Fibroblast of upper back skin (primary cell): ENCODE data around the gene PLD3.

Experiments used
- DNase-seq: peaks from one replicate; pipeline ENCODE4 v3.0.0-alpha.2; 2013

PLD3 gene

GRCh38 chr19:40416918-40417642 lies 68.6 kb downstream of the PLD3 start:
- peak; percentile 9 for DNase-seq

- no peak for DNase-seq
Observed at GRCh38 chr19:40417643-40417981, 69.1 kb downstream of the PLD3 start.

GRCh38 chr19:40418040-40418439 lies 69.5 kb downstream of the PLD3 start:
- DNase-seq, result no peak

- no peak for DNase-seq
Observed at GRCh38 chr19:40419066-40419612, 70.6 kb downstream of the PLD3 start.

GRCh38 chr19:40419780-40420179 lies 71.3 kb downstream of the PLD3 start:
- DNase-seq, result no peak

GRCh38 chr19:40420451-40420765 lies 71.9 kb downstream of the PLD3 start:
- no peak for DNase-seq

- peak; percentile 88 for DNase-seq
Observed at GRCh38 chr19:40420766-40421765, 72.6 kb downstream of the PLD3 start.

- DNase-seq, result no peak
Observed at GRCh38 chr19:40421993-40422747, 73.7 kb downstream of the PLD3 start.

- no peak for DNase-seq
Observed at GRCh38 chr19:40422748-40423566, 74.5 kb downstream of the PLD3 start.

GRCh38 chr19:40423938-40424337 lies 75.4 kb downstream of the PLD3 start:
- DNase-seq, result no peak

GRCh38 chr19:40424637-40425449 lies 76.3 kb downstream of the PLD3 start:
- peak; percentile 24 for DNase-seq

- DNase-seq, result peak; percentile 99
Observed at GRCh38 chr19:40425450-40426287, 77.2 kb downstream of the PLD3 start, which contains the start of gene SERTAD1. TSS of gene SERTAD1 (minus strand) at chr19:40425992. CDS start at chr19:40423546, 2,446 bp downstream.
